HG03342 (cell line): Measurements from ENCODE around the gene SRPRB.

Experiments
- ATAC-seq: cut with Tn5 transposase; IDR thresholded peaks from one replicate; pipeline ENCODE4 v1.9.1; 2021; ENCODE audit warnings: mild to moderate bottlenecking, moderate library complexity; ENCODE audit not compliant: unreplicated experiment

SRPRB gene

GRCh38 chr3:133805702-133806475 lies at the start of gene SRPRB:
Gene SRPRB (plus strand): TSS chr3:133805815. CDS start chr3:133805849, 34 bp downstream.
- peak; percentile 98 for ATAC-seq

GRCh38 chr3:133756716-133757694 lies 48.6 kb upstream of the SRPRB start:
- ATAC-seq = no peak

- no peak for ATAC-seq
These were observed 47.7 kb upstream of the SRPRB start for GRCh38 chr3:133757701-133758567.

- ATAC-seq = no peak
These were observed 47.1 kb upstream of the SRPRB start for GRCh38 chr3:133758568-133758928.

GRCh38 chr3:133758964-133759739 lies 46.5 kb upstream of the SRPRB start:
- no peak for ATAC-seq

- ATAC-seq = no peak
These were observed 45.8 kb upstream of the SRPRB start for GRCh38 chr3:133759740-133760305.

GRCh38 chr3:133760916-133761315 lies 44.7 kb upstream of the SRPRB start:
- ATAC-seq = no peak

GRCh38 chr3:133761605-133762484 lies 43.8 kb upstream of the SRPRB start:
- no peak for ATAC-seq

GRCh38 chr3:133762539-133762938 lies 43.1 kb upstream of the SRPRB start:
- no peak for ATAC-seq

- ATAC-seq = no peak
These were observed 41.6 kb upstream of the SRPRB start for GRCh38 chr3:133763797-133764683.

- no peak for ATAC-seq
These were observed 40.4 kb upstream of the SRPRB start for GRCh38 chr3:133765256-133765655.

GRCh38 chr3:133767607-133768006 lies 38.0 kb upstream of the SRPRB start:
- ATAC-seq = no peak

GRCh38 chr3:133769536-133769935 lies 36.1 kb upstream of the SRPRB start:
- ATAC-seq = no peak

GRCh38 chr3:133773732-133774131 lies 31.9 kb upstream of the SRPRB start:
- no peak for ATAC-seq

- no peak for ATAC-seq
These were observed 30.3 kb upstream of the SRPRB start for GRCh38 chr3:133775309-133775708.

GRCh38 chr3:133775835-133776234 lies 29.8 kb upstream of the SRPRB start:
- no peak for ATAC-seq

GRCh38 chr3:133776794-133777438 lies 28.7 kb upstream of the SRPRB start:
- ATAC-seq = no peak
